LoVo (cell line): ENCODE data around the gene ERICH3.

Experiments used
- DNase-seq: peaks from one replicate; pipeline ENCODE4 v3.0.0-alpha.2; 2016; ENCODE audit warnings: low spot score

ERICH3 gene

GRCh38 chr1:74673351-74674111 is at the start of gene ERICH3:
TSS of gene ERICH3 (minus strand) at chr1:74673792. CDS start at chr1:74673519, 273 bp downstream.
- DNase-seq: no peak

- DNase-seq: no peak
Measured at GRCh38 chr1:74717626-74718025, 44.0 kb upstream of the ERICH3 start.

DNA sequence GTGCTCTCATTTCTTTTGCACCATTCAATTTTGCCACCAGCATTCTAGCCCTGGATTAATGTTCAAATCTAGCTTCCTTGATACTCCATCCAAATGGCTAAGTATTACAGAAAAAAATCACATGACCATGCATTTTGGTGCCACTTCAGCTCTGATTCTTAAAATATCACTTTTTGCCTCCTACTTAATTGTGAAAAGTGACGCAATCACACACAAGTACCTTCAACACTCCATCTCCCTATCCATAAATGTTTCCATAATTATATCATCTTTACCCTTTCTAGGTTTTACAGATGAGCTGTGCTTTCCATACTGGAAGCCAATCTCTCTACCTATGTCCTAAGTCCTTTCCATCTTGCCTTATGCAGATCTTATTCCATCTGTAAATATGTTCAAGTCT is 43.2 kb upstream of the ERICH3 start:
- no peak for DNase-seq

DNA sequence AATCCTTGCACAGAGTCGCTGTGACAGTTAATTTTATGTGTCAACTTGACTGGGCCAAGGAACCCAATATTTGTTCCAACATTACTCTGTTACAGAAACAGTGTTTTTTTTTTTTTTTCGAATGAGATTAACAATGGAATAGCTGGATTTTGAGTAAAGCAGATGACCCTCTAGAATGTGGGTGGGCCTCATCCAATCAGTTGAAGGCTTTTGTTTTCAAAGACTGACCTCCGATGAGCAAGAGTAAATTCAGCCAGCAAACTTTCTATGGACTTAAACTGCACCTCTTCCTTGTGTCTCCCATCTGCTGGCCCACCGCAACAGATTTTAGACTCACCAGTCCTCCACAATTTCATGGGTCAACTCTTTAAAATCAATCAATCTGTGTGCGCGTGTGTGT is 42.2 kb upstream of the ERICH3 start:
- no peak for DNase-seq

DNA sequence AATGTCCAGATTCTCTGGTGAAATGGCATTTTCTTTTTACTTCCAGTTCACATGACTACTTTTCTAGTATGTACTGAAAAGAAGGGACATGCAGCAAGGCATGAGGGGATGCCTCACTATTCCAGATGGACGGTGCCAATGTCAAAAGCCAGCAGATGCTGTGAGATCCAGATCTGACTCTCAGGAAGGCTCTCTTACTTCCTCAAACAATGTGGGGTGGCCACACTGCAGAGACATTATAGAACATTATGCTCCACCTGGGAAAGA is 41.6 kb upstream of the ERICH3 start:
- no peak for DNase-seq

DNA sequence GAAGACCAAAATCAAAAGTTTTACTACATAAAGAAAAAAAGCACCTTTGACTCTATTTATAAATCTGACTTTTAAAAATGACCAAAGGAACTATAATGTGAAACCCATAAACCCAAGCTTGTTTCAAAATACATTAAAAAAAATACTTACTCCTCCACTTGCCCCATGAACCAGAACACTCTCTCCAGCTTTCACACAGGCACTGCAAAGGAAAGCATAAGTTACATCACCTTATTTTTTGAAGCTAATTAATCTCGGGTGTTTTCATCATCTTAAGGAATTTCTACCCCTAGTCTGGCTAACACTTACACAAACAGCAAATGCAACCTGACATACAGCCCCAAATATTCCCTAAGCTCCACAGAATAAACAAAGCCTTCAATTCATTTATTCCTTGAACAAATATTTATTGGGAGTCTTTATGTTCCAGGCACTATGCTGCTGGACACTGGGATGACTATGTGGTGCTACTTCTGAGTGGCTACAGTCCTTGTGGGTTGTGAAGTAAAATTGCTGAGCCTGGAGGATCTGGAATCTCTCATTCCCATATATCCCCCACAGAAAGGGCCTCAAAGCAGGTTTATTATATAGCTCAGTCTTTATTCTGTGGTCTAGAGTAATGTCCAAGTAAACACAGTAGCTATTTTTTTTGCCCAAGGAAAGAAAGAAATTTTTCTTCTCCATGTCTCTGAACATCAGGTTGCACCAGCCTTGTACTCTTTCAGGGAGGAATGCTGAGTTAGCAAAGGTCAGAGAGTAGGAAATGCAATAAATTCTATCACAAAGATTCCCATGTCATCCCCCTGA is 41.0 kb upstream of the ERICH3 start:
- DNase-seq: no peak

GRCh38 chr1:74713849-74714248 is 40.3 kb upstream of the ERICH3 start:
- DNase-seq: no peak

- DNase-seq: no peak
Measured at GRCh38 chr1:74712881-74713280, 39.3 kb upstream of the ERICH3 start.

- no peak for DNase-seq
Measured at GRCh38 chr1:74703386-74704182, 30.0 kb upstream of the ERICH3 start.

GRCh38 chr1:74699331-74699730 is 25.7 kb upstream of the ERICH3 start:
- no peak for DNase-seq

DNA sequence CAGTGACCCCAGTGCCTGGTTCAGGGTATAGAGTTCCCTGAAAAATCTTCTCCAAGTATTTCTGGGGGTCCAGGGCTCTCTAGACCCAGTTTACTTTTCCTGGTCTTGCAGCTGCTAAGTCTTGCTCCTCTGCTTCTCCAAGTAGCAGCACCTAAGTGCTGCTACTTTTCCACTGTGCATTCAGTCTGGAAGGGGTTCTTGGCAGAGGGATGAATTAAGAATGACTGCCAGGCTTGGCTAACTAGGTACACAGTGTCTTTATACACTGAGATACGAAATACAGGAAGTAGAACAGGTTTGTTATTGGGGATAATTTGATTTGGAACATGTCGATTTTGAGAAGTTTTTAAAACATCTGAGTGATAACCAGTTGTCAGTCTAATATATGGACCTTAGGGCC is 24.2 kb upstream of the ERICH3 start:
- DNase-seq: no peak

DNA sequence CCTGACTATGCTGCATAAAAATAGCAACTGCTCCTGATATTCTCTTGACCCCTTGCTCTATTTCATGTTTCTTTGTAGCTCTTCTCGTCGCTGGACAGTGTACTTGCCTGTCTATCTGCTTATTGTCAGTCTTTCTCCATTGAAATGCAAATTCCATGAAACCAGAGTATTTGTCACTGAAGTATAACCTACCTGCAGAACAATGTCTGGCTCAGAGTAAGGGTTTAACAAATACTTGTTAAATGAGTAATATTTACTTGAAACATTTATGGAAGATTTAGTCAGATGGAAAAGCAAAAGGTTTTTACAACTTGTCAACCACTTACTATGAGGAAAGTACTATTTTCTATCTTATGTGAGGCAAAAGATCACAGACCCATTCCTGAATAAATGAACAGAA is 19.9 kb upstream of the ERICH3 start:
- DNase-seq: no peak

GRCh38 chr1:74690909-74691308 is 17.3 kb upstream of the ERICH3 start:
- no peak for DNase-seq

DNA sequence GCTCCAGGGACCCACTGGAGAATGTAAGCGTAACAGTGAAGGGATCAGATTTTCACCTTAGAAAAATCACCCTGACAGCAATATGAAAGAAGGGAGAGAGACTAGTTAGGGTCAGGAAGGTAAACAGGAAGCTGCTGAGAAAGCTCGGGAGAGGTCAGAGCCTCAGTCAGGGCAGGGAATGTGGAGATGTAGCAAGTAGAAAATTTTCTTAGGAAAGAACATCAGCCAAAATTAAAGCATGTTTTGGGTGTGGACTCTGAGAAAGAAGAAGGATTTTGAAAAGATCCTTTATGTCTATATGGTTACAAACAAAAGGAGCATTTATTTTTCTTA is 16.7 kb upstream of the ERICH3 start:
- no peak for DNase-seq

DNA sequence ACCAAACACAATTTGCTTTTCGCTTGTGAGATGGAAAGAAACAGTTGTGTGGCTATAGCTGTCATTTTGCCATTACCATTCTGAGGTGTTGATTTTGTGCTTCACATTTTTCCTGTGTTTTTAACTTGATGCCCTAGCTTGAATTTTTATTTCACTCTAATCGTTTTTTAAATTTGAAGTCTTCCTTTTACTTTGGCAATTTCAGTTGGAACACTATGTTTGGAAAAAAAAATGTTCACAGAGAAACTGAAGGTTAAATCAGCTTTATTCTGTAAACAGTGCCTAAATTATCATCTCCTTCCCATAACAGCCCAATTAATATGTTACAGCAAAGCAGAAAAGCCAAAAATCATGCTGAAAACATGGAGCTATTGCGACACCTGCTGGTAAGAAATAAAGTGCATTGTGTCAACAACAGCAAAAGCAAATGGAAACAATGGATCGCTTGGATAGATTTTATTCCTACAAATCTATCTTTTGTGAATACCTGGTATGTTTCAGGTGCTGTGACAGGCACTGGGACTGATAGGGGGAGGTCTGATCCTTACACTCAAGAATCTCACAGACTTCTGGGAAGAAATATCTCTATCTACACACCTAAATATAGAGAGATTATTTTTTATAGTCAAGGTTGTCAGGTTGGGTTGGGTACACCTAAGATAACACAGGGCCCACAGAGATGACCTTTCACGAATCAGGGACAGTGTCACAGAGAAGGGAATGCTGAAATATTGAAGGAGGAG is 16.2 kb upstream of the ERICH3 start:
- DNase-seq: peak; percentile 66

- no peak for DNase-seq
Measured at GRCh38 chr1:74686928-74687327, 13.3 kb upstream of the ERICH3 start.

- DNase-seq: no peak
Measured at GRCh38 chr1:74684301-74684700, 10.7 kb upstream of the ERICH3 start.

- DNase-seq: no peak
Measured at GRCh38 chr1:74683656-74684055, 10.1 kb upstream of the ERICH3 start.

DNA sequence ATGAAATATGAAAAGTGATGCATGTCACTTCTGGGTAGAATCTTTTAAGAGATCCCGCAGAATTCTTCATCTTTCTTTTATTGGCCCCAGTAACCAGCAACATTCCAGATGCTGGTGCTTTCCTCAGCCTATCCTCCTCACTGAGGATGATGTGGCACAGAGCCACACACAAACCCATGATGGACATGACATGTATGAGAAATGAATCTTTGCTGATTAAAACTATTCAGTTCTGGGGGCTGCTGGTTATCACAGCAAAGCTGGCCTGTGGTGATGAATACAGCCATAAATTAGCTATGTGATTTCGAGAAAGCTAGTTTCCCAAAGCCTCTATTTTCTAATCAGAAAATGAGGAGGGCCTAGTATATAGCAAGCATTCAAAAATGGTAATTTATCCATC is 8.3 kb upstream of the ERICH3 start:
- DNase-seq: no peak

DNA sequence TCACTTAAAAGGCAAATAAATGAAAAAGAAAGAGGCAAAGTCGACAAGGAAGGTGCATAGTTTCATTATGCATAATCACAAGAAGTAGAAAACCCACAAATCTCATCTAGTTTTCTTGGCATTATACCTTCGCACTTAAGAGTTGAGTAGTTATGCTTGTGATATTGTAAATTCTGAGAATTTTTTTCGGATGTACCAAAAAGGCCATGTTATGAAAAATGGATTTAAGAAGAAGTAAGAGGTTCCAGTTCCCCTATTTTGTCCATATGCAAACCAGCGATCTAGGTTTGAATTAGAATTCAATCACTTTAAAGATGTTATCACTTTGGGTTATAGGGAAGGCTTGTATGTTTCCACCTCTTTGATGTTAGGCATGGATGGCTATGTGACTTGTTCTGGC is 7.9 kb upstream of the ERICH3 start:
- DNase-seq: no peak

DNA sequence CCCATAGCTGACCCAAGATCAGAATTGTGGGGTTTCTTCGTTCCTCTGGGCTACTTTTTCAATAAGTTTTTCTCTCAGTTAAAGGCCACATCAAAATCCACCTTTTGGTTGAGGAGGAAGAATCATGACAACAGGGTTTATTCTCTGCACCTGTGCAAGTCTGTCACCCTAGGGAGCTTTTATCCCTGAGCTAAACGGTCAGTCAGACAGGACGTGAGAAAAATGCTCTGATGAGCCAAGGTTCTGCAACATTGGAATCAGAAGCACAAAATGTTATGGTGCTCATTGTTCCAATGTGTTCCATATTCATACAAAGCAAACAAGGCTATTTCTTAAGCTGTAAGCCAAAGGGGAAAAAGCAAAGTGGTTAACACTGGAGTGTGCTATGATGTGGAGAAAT is 7.4 kb upstream of the ERICH3 start:
- no peak for DNase-seq

- no peak for DNase-seq
Measured at GRCh38 chr1:74679811-74680210, 6.2 kb upstream of the ERICH3 start.
